Vagina (tissue), 2 donors: ENCODE measurements around the gene BLOC1S6.

Source experiments
- POLR2A ChIP-seq, 2 donors: fragments of 450-650 bp; IDR thresholded peaks; one replicate each; pipeline ENCODE4 v1.6.1; 2017; ENCODE audit warnings: antibody characterized with exemption in 2 of 2, mild to moderate bottlenecking in 2 of 2, moderate library complexity in 2 of 2
- POLR2AphosphoS5 ChIP-seq, 2 donors: sonication (generic); formaldehyde crosslinking; IDR thresholded peaks; one replicate each; pipeline ENCODE4 v1.9.0; 2017; ENCODE audit warnings: antibody characterized with exemption in 2 of 2, mild to moderate bottlenecking in 2 of 2, low read depth in 1 of 2; ENCODE audit not compliant: insufficient read depth in 1 of 2
- TF ChIP-seq, protein P1 (sequence below), 3 experiments: fragments of 450-650 bp in 2 of 3; fragments of 200-600 bp in 1 of 3; sonication (generic) in 1 of 3; IDR thresholded peaks; one replicate each; pipeline ENCODE4 v1.5.1; 2017 to 2019; ENCODE audit warnings: antibody characterized with exemption in 3 of 3, mild to moderate bottlenecking in 2 of 3, moderate library complexity in 2 of 3

DNA sequence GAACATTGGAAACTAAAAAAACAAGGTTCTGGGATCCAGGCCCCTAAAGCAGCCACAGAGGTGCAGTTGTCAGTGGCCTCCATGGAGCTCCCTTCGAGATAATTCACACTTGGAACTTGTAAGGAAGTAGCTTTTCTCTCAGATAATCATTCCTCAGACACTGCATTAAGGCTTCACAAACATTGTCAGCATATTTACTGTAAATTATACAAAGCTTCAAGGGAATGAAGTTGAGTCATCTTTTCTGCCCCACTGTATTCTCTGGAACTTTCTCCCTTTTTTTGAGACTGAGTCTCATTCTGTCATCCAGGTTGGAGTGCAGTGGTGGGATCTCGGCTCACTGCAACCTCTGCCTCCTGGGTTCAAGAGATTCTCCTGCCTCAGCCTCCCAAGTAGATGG, 7.1 kb downstream of the BLOC1S6 start:
- TF ChIP-seq POLR2A (IDR thresholded peaks at IDR 0.05): no peak
- TF ChIP-seq, protein P1, sequence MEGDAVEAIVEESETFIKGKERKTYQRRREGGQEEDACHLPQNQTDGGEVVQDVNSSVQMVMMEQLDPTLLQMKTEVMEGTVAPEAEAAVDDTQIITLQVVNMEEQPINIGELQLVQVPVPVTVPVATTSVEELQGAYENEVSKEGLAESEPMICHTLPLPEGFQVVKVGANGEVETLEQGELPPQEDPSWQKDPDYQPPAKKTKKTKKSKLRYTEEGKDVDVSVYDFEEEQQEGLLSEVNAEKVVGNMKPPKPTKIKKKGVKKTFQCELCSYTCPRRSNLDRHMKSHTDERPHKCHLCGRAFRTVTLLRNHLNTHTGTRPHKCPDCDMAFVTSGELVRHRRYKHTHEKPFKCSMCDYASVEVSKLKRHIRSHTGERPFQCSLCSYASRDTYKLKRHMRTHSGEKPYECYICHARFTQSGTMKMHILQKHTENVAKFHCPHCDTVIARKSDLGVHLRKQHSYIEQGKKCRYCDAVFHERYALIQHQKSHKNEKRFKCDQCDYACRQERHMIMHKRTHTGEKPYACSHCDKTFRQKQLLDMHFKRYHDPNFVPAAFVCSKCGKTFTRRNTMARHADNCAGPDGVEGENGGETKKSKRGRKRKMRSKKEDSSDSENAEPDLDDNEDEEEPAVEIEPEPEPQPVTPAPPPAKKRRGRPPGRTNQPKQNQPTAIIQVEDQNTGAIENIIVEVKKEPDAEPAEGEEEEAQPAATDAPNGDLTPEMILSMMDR (IDR thresholded peaks at IDR 0.05): no peak
- TF ChIP-seq POLR2AphosphoS5 (IDR thresholded peaks at IDR 0.05; ENCODE audit: insufficient read depth in 1 of 2, low read depth in 1 of 2): no peak
